Gastrocnemius medialis (tissue), 4 donors: Measurements from ENCODE around the gene AFDN. TPM values are rescaled to one million over a fixed set of nuclear protein-coding genes. Genes with fewer than 3 reads are reported as not detected.

Source experiments
- ATAC-seq, 2 donors: fragments of 150-250 bp; one replicate each; pipeline ENCODE4 v1.9.1; 2016
- DNase-seq, 2 donors: peaks; one replicate each; pipeline ENCODE4 v3.0.0-alpha.2; 2019
- H3K27ac ChIP-seq, 4 donors: fragments of 200-600 bp; sonication (generic); 1 replicate in 1 of 4; 2 replicates in 3 of 4; pipeline ENCODE4 v1.5.1; 2016 to 2018; ENCODE audit warnings: mild to moderate bottlenecking in 2 of 4, moderate library complexity in 1 of 4
- H3K27me3 ChIP-seq, 3 donors: fragments of 200-600 bp; sonication (generic) in 2 of 3; 1 replicate in 1 of 3; 2 replicates in 2 of 3; pipeline versions ENCODE4 v1.5.1 to v1.6.0; 2016 to 2019; ENCODE audit warnings: mild to moderate bottlenecking in 1 of 3, moderate library complexity in 1 of 3
- H3K36me3 ChIP-seq, 2 donors: fragments of 200-600 bp; sonication (generic) in 1 of 2; one replicate each; pipeline ENCODE4 v1.5.1; 2017 to 2018
- H3K4me1 ChIP-seq, 2 donors: fragments of 200-600 bp; sonication (generic) in 1 of 2; one replicate each; pipeline ENCODE4 v1.5.1; 2016 to 2017; ENCODE audit warnings: mild to moderate bottlenecking in 2 of 2
- H3K4me3 ChIP-seq, 4 donors: fragments of 200-600 bp; sonication (generic) in 3 of 4; 1 replicate in 1 of 4; 2 replicates in 3 of 4; pipeline ENCODE4 v1.5.1; 2016 to 2019; ENCODE audit warnings: mild to moderate bottlenecking in 2 of 4
- H3K9me3 ChIP-seq, 3 donors: fragments of 200-600 bp; sonication (generic) in 2 of 3; 1 replicate in 1 of 3; 2 replicates in 2 of 3; pipeline ENCODE4 v1.5.1; 2016 to 2019
- POLR2A ChIP-seq, 2 donors: fragments of 450-650 bp; IDR thresholded peaks; one replicate each; pipeline ENCODE4 v1.6.1; 2017; ENCODE audit warnings: antibody characterized with exemption in 2 of 2, mild to moderate bottlenecking in 2 of 2, moderate library complexity in 2 of 2
- in situ Hi-C, 4 donors: fragments of 200-750 bp; cut with MboI; loops; one replicate each; pipeline versions ENCODE4 v1.15.0 to v1.8.0; 2017; ENCODE audit warnings: low sequenced_read_pairs in 4 of 4
- intact Hi-C: fragments of 100-400 bp; cut with DNase I; formaldehyde crosslinking; loops from one replicate; pipeline ENCODE4 v1.15.1; 2023; ENCODE audit warnings: low total_unique reads
- total RNA-seq, 4 donors: library from RNA; depleted of rRNA; stranded (reverse); fragments of >200 nt; gene quantifications; one replicate each; pipeline versions ENCODE4 v1.1.0 to v1.2.3, GENCODE V29; 2016
- TF ChIP-seq, protein P1 (sequence below), 5 experiments: fragments of 450-650 bp in 3 of 5; fragments of 200-600 bp in 2 of 5; sonication (generic) in 2 of 5; IDR thresholded peaks in 4 of 5; conservative IDR thresholded peaks in 1 of 5; 1 replicate in 4 of 5; 2 replicates in 1 of 5; pipeline ENCODE4 v1.5.1; 2016 to 2019; ENCODE audit warnings: antibody characterized with exemption in 5 of 5, mild to moderate bottlenecking in 3 of 5, moderate library complexity in 3 of 5

AFDN gene
- total RNA-seq, 4 donors from 2014 or later: 22.2 to 66.0 (median 30.0) TPM

DNA sequence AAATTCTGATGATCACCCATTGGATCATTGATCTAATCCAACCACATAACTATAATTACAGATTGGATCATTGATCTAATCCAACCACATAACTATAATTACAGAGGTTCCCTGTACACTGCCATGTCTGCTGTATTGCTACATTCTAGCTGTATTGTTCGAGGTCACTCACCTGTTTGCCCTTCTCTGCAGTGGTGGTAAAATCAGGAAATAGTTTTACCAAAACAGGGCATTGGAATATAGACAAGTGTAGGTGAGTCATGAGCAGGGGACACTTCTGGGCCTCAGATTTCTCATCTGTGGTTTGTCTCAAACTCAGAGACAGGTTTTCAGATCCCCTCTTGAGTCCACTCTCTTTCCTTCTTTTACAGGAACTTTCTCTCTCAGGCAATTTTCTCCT, 9.0 kb upstream of the AFDN start:
- no peaks in the 10 kb centered on the region for H3K27me3 ChIP-seq
- H3K27ac ChIP-seq: no peak overlapping the region
- H3K36me3 ChIP-seq: no peaks in the 10 kb centered on the region
- ATAC-seq (no peak), DNase-seq (no peak)
- in situ Hi-C loops (no loop called here), intact Hi-C loops (no loop called here)
- H3K9me3 ChIP-seq: no peaks in the 10 kb centered on the region
- H3K4me3 ChIP-seq: no peak overlapping the region
- TF ChIP-seq POLR2A (IDR thresholded peaks at IDR 0.05): no peak
- TF ChIP-seq, protein P1, sequence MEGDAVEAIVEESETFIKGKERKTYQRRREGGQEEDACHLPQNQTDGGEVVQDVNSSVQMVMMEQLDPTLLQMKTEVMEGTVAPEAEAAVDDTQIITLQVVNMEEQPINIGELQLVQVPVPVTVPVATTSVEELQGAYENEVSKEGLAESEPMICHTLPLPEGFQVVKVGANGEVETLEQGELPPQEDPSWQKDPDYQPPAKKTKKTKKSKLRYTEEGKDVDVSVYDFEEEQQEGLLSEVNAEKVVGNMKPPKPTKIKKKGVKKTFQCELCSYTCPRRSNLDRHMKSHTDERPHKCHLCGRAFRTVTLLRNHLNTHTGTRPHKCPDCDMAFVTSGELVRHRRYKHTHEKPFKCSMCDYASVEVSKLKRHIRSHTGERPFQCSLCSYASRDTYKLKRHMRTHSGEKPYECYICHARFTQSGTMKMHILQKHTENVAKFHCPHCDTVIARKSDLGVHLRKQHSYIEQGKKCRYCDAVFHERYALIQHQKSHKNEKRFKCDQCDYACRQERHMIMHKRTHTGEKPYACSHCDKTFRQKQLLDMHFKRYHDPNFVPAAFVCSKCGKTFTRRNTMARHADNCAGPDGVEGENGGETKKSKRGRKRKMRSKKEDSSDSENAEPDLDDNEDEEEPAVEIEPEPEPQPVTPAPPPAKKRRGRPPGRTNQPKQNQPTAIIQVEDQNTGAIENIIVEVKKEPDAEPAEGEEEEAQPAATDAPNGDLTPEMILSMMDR (IDR thresholded peaks at IDR 0.05 in 4 of 5, conservative IDR thresholded peaks at IDR 0.05 in 1 of 5): no peak
- H3K4me1 ChIP-seq: no peaks in the 10 kb centered on the region

DNA sequence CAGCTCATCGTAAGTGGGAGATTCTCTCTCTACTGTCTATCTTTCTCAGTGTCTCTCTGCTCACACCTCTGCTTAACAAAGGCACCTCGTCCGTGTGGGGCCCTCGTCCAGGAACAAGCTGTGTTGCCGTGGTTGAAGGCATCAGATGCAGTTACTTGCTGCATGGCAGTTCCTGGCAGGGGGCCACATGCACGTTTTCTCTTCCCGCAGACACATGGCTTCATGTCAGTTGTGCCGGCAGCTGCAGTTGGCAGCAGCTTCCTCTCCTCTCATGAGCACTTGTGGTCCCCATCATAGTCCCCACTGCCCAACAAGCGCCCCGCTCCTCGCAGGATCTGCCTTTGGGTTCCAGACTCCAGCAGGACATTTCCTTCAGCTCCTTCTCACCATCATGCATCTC, 7.1 kb upstream of the AFDN start:
- TF ChIP-seq, protein P1 (IDR thresholded peaks at IDR 0.05 in 4 of 5, conservative IDR thresholded peaks at IDR 0.05 in 1 of 5): no peak
- TF ChIP-seq POLR2A (IDR thresholded peaks at IDR 0.05): no peak
- DNase-seq: no peak
- no peak for ATAC-seq
- Histone ChIP-seq H3K4me1 (no peaks in the 10 kb centered on the region), H3K4me3 (no peak overlapping the region), H3K36me3 (no peaks in the 10 kb centered on the region), H3K27ac (no peak overlapping the region), H3K27me3 (no peaks in the 10 kb centered on the region), H3K9me3 (no peaks in the 10 kb centered on the region)
- in situ Hi-C loops (no loop called here), intact Hi-C loops (no loop called here)

DNA sequence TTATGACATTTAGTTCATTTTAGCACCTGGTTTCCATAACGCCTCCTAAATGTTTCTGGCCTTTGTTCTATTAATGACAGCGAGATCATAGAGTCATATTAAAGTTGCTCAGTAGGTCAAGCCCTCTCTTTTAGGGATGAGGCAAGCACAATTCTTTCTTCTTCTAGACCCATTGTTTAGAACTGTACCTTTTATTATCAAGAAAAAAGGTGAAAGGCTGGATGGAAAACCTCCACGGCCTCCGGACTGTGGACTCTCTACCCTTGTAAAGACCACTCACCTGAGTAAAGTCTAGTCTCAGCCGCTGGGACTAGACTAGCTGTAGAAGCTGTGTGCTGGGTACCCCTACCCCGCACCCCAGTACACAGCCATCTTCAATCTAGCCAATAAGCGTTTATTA, 6.0 kb upstream of the AFDN start:
- ATAC-seq: no peak
- in situ Hi-C loops: no loop called here
- Histone ChIP-seq H3K4me3 (no peak overlapping the region), H3K27me3 (no peaks in the 10 kb centered on the region), H3K27ac (no peak overlapping the region), H3K4me1 (peaks cover 4 to 8% of the 10 kb centered on the region in 2 donors), H3K36me3 (no peaks in the 10 kb centered on the region), H3K9me3 (no peaks in the 10 kb centered on the region)
- no peak for DNase-seq
- TF ChIP-seq POLR2A (IDR thresholded peaks at IDR 0.05): no peak
- TF ChIP-seq, protein P1 (IDR thresholded peaks at IDR 0.05 in 4 of 5, conservative IDR thresholded peaks at IDR 0.05 in 1 of 5): no peak
- intact Hi-C loops: loop anchor here (10.0 kb wide), 2 partner anchors 84 to 336 kb away; no protein-coding TSS in a partner anchor

DNA sequence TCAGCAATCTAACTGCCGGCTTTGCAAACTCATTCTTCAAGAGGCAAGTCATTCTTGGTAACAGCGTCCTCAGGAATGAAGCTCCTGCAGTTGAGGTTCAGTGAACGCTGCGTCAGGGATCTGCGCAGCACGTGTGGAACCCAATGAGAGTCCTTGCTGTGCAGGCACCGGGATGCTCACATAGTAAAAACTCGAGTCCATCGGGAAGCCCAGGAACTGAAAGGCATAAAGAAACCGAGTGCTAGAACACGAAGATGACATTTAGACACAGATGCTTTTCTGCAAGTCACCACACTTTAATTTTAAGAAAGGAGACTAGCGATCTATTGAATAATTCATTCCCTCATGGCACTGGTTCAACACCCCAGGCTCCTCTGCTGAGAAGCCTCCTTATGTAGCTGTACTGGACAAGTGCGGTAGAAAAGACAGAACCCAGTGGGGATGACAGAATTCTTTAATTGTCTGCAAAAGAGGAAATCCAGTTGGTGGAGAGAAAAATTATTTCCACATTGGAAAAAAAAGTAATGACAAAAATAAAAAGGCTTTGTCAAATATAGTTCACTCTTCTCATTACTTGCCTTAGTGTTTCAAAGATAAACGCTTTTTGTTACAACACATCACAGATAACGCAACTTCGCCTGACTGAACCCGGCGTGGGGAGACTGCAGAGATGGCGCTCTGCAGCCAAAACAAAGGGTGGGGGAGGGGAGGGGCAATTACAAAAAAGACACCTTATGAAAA, 1.9 kb upstream of the AFDN start:
- DNase-seq: no peak
- TF ChIP-seq, protein P1 (IDR thresholded peaks at IDR 0.05 in 4 of 5, conservative IDR thresholded peaks at IDR 0.05 in 1 of 5): no peak
- TF ChIP-seq POLR2A (IDR thresholded peaks at IDR 0.05): no peak
- Histone ChIP-seq H3K27me3 (no peaks in the 10 kb centered on the region), H3K4me3 (peak overlapping the region in 2 of 4 donors; percentile 63 to 80), H3K36me3 (no peaks in the 10 kb centered on the region), H3K27ac (no peak overlapping the region), H3K4me1 (peaks cover 15 to 21% of the 10 kb centered on the region in 2 donors), H3K9me3 (no peaks in the 10 kb centered on the region)
- ATAC-seq: no peak
- in situ Hi-C loops: no loop called here
- intact Hi-C loops: loop anchor here (10.0 kb wide), 2 partner anchors 80 to 340 kb away; no protein-coding TSS in a partner anchor
